ENCODE measurements around the gene TMED6. TPM values are rescaled to one million over a fixed set of nuclear protein-coding genes. Genes with fewer than 3 reads are reported as not detected.

TMED6 gene
- total RNA-seq, 2 donors from 2014 or later = 0.53 to 0.66 TPM

DNA sequence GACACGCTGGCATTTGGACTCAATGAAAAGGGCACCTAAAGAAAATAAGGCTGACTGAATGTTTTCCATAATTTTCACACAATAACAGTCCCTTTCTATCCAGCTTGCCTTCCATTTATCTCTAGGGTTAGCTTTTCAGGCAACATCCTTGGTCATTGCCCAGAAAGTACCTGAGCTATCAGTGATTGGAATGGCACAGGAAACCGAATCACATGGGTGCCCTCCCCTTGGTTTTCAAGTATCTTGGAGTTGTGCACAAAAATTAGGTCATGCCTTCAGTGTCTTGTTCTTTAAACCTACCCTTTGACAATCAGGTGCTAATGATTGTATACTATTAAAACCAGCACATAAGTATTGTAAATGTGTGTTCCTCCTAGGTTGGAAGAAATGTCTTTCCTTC, 43.7 kb downstream of the TMED6 start:
- TF ChIP-seq, protein P1, sequence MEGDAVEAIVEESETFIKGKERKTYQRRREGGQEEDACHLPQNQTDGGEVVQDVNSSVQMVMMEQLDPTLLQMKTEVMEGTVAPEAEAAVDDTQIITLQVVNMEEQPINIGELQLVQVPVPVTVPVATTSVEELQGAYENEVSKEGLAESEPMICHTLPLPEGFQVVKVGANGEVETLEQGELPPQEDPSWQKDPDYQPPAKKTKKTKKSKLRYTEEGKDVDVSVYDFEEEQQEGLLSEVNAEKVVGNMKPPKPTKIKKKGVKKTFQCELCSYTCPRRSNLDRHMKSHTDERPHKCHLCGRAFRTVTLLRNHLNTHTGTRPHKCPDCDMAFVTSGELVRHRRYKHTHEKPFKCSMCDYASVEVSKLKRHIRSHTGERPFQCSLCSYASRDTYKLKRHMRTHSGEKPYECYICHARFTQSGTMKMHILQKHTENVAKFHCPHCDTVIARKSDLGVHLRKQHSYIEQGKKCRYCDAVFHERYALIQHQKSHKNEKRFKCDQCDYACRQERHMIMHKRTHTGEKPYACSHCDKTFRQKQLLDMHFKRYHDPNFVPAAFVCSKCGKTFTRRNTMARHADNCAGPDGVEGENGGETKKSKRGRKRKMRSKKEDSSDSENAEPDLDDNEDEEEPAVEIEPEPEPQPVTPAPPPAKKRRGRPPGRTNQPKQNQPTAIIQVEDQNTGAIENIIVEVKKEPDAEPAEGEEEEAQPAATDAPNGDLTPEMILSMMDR (conservative IDR thresholded peaks at IDR 0.05) = no peak
- Histone ChIP-seq H3K27me3 (ENCODE audit: control insufficient read depth, insufficient read depth, low read length, poor library complexity, severe bottlenecking) (no peaks in the 10 kb centered on the region), H3K9ac (ENCODE audit: extremely low read depth, low read length, poor library complexity, severe bottlenecking) (no peak overlapping the region), H3K36me3 (ENCODE audit: control insufficient read depth, insufficient read depth, low read length) (no peaks in the 10 kb centered on the region), H3K27ac (ENCODE audit: low read depth, low read length) (no peak overlapping the region), H3K4me1 (ENCODE audit: control insufficient read depth, insufficient read depth, low read length) (no peaks in the 10 kb centered on the region), H3K9me3 (ENCODE audit: control insufficient read depth, low read length) (no peaks in the 10 kb centered on the region), H3K4me3 (ENCODE audit: low read length) (no peak overlapping the region)
- Mint-ChIP-seq H3K27ac (no peak overlapping the region), H3K9me3 (no peaks in the 10 kb centered on the region), H3K36me3 (ENCODE audit: low read depth) (peaks cover 1% of the 10 kb centered on the region), H3K27me3 (ENCODE audit: insufficient read depth) (no peaks in the 10 kb centered on the region), H3K4me3 (no peak overlapping the region), H3K4me1 (peaks cover 5% of the 10 kb centered on the region)
- no peak for DNase-seq
- 89 to 96% methylated on average over 2 of the region's 2 CpGs for WGBS, 2 experiments (ENCODE audit: insufficient coverage in 1 of 2, insufficient read length in 1 of 2)

DNA sequence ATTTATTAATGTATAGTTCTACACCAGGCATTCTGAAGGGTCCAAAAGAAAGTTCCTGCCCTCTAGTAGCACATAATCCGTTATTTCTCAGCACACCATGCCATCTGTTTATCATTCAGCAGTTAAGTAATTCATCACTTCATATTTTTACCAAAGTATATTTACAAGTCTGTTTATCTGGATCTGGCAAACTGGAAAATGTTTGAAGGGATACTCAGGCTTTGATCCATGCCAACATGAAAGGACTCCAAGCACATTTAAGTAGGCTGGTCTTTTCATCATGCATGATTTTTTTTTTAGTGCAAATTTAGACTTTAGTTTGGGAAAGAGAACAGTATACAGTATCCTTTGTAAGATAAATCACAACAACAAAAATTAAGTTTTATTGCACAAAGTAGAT, 44.5 kb downstream of the TMED6 start:
- no peaks in the 10 kb centered on the region for H3K27me3 Mint-ChIP-seq (ENCODE audit: insufficient read depth)
- H3K4me3 Mint-ChIP-seq = no peak overlapping the region
- H3K9me3 Mint-ChIP-seq = no peaks in the 10 kb centered on the region
- Histone ChIP-seq H3K4me1 (ENCODE audit: control insufficient read depth, insufficient read depth, low read length) (no peaks in the 10 kb centered on the region), H3K36me3 (ENCODE audit: control insufficient read depth, insufficient read depth, low read length) (no peaks in the 10 kb centered on the region), H3K27me3 (ENCODE audit: control insufficient read depth, insufficient read depth, low read length, poor library complexity, severe bottlenecking) (no peaks in the 10 kb centered on the region), H3K9me3 (ENCODE audit: control insufficient read depth, low read length) (no peaks in the 10 kb centered on the region), H3K27ac (ENCODE audit: low read depth, low read length) (no peak overlapping the region), H3K9ac (ENCODE audit: extremely low read depth, low read length, poor library complexity, severe bottlenecking) (no peak overlapping the region), H3K4me3 (ENCODE audit: low read length) (no peak overlapping the region)
- H3K4me1 Mint-ChIP-seq = peaks cover 2% of the 10 kb centered on the region
- WGBS, 2 experiments (ENCODE audit: insufficient coverage in 1 of 2, insufficient read length in 1 of 2) = 95 to 100% methylated on average over 1 of the region's 1 CpG
- DNase-seq = no peak
- peaks cover 1% of the 10 kb centered on the region for H3K36me3 Mint-ChIP-seq (ENCODE audit: low read depth)
- TF ChIP-seq, protein P1 (conservative IDR thresholded peaks at IDR 0.05) = no peak
- H3K27ac Mint-ChIP-seq = no peak overlapping the region

DNA sequence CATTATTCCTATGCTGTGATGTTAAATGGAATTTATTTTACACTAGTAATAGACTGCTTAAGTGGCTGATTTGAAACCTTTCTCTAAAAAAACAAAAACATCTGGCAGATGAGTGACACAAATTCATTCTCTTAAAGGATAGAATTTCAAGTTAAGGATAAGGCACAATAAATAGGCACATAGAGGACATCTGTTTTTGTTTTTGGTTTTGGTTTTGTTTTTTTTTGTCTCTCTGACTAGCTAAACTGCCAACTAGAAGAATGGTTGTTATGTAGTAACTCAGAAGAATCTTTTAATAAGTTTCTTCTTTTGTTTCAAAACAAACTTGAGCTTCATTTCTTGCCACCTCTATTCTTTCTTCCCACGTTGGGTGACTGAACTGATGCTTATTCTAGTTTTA, 45.6 kb downstream of the TMED6 start:
- H3K27ac Mint-ChIP-seq = no peak overlapping the region
- Histone ChIP-seq H3K4me3 (ENCODE audit: low read length) (no peak overlapping the region), H3K27me3 (ENCODE audit: control insufficient read depth, insufficient read depth, low read length, poor library complexity, severe bottlenecking) (no peaks in the 10 kb centered on the region), H3K9ac (ENCODE audit: extremely low read depth, low read length, poor library complexity, severe bottlenecking) (no peak overlapping the region), H3K9me3 (ENCODE audit: control insufficient read depth, low read length) (no peaks in the 10 kb centered on the region), H3K4me1 (ENCODE audit: control insufficient read depth, insufficient read depth, low read length) (peaks cover 8% of the 10 kb centered on the region), H3K27ac (ENCODE audit: low read depth, low read length) (no peak overlapping the region), H3K36me3 (ENCODE audit: control insufficient read depth, insufficient read depth, low read length) (no peaks in the 10 kb centered on the region)
- no peak for DNase-seq
- WGBS, 2 experiments (ENCODE audit: insufficient coverage in 1 of 2, insufficient read length in 1 of 2) = 100% methylated on average over 1 of the region's 1 CpG; no CpG with 5 or more reads in 1 of the 2 experiments
- peaks cover 6% of the 10 kb centered on the region for H3K36me3 Mint-ChIP-seq (ENCODE audit: low read depth)
- H3K9me3 Mint-ChIP-seq = no peaks in the 10 kb centered on the region
- H3K4me1 Mint-ChIP-seq = peaks cover 5% of the 10 kb centered on the region
- no peak overlapping the region for H3K4me3 Mint-ChIP-seq
- TF ChIP-seq, protein P1 (conservative IDR thresholded peaks at IDR 0.05) = no peak
- no peaks in the 10 kb centered on the region for H3K27me3 Mint-ChIP-seq (ENCODE audit: insufficient read depth)

Data from endodermal cell (in vitro differentiated cells).